Left renal cortex interstitium (tissue), 4 donors: Measurements from ENCODE around the gene NDOR1. TPM values are rescaled to one million over a fixed set of nuclear protein-coding genes. Genes with fewer than 3 reads are reported as not detected.
A peak's percentile ranks its signal among the peaks of the same experiment; 100 is the strongest.
"Not testable (repeated sequence)": the region's sequence is repeated elsewhere in the genome, so short reads cannot be mapped to it uniquely, and the experiment has no call there.

ENCODE experiments used
- DNase-seq, 4 donors: peaks; one replicate each; pipeline ENCODE4 v3.0.0-alpha.2; 2013; ENCODE audit warnings: low read depth in 4 of 4, low spot score in 2 of 4, missing footprints in 1 of 4
- polyA plus RNA-seq, 4 donors: library from polyadenylated mRNA; unstranded; fragments of 120-200 nt; gene quantifications; one replicate each; pipeline ENCODE4 v1.2.1, GENCODE V29; 2013; ENCODE audit not compliant: insufficient read length in 4 of 4

Gene NDOR1
- polyA plus RNA-seq, 4 donors, result 7.0 to 20.2 (median 14.5) TPM

- no peak for DNase-seq
These were observed 23.7 kb downstream of the NDOR1 start for GRCh38 chr9:137228968-137229896.

- no peak for DNase-seq
These were observed 24.6 kb downstream of the NDOR1 start for GRCh38 chr9:137229903-137230704.

- DNase-seq, result no peak
These were observed 25.3 kb downstream of the NDOR1 start, which contains the start of gene SLC34A3 for GRCh38 chr9:137230705-137231371. Gene SLC34A3, plus strand, starts transcription at chr9:137230901. Its CDS starts 802 bp downstream, at chr9:137231703.

- DNase-seq, result no peak
These were observed 26.0 kb downstream of the NDOR1 start for GRCh38 chr9:137231372-137232039.

GRCh38 chr9:137232101-137232500 is 26.6 kb downstream of the NDOR1 start:
- DNase-seq, result no peak

- DNase-seq, result no peak
These were observed 27.0 kb downstream of the NDOR1 start for GRCh38 chr9:137232510-137232909.

- no peak for DNase-seq
These were observed 27.9 kb downstream of the NDOR1 start for GRCh38 chr9:137233143-137233980.

- DNase-seq, result no peak
These were observed 28.7 kb downstream of the NDOR1 start for GRCh38 chr9:137234055-137234697.

GRCh38 chr9:137234758-137235423 is 29.4 kb downstream of the NDOR1 start:
- DNase-seq, result no peak

- DNase-seq, result no peak
These were observed 30.1 kb downstream of the NDOR1 start for GRCh38 chr9:137235424-137236237.

- DNase-seq, result peak in 1 of 4 donors; percentile 73
These were observed 30.9 kb downstream of the NDOR1 start for GRCh38 chr9:137236238-137236935.

GRCh38 chr9:137236936-137237421 is 31.5 kb downstream of the NDOR1 start:
- no peak for DNase-seq

GRCh38 chr9:137237759-137238726 is 32.5 kb downstream of the NDOR1 start:
- no peak for DNase-seq

GRCh38 chr9:137239541-137240200 is 34.2 kb downstream of the NDOR1 start:
- not testable (repeated sequence) for DNase-seq

- DNase-seq, result no peak
These were observed 34.9 kb downstream of the NDOR1 start for GRCh38 chr9:137240318-137240840.
